Spleen (tissue), 7 donors: ENCODE data around the gene FNDC1.

ENCODE experiments used
- POLR2A ChIP-seq, 3 donors: fragments of 450-650 bp; IDR thresholded peaks; one replicate each; pipeline ENCODE4 v1.5.1; 2017; ENCODE audit warnings: antibody characterized with exemption in 3 of 3, mild to moderate bottlenecking in 1 of 3
- POLR2AphosphoS5 ChIP-seq, 3 donors: sonication (generic); formaldehyde crosslinking; IDR thresholded peaks; one replicate each; pipeline ENCODE4 v1.5.1; 2017; ENCODE audit warnings: antibody characterized with exemption in 3 of 3
- TF ChIP-seq, protein P1 (sequence below), 11 experiments: fragments of 200-600 bp in 7 of 11; fragments of 450-650 bp in 4 of 11; sonication (generic) in 4 of 11; IDR thresholded peaks in 8 of 11; conservative IDR thresholded peaks in 3 of 11; 1 replicate in 7 of 11; 2 replicates in 4 of 11; pipeline versions ENCODE4 v1.4.0 to v1.8.0; 2016 to 2021; ENCODE audit warnings: antibody characterized with exemption in 11 of 11, inconsistent platforms in 4 of 11, mild to moderate bottlenecking in 1 of 11
- donor health status: DM: no; HTN: no; CAD: no; lungs with moderate emphysema.
- donor health status: DM: no; HTN: no; CAD: no.
- donor health status: DM: no; HTN: no; CAD: no.

DNA sequence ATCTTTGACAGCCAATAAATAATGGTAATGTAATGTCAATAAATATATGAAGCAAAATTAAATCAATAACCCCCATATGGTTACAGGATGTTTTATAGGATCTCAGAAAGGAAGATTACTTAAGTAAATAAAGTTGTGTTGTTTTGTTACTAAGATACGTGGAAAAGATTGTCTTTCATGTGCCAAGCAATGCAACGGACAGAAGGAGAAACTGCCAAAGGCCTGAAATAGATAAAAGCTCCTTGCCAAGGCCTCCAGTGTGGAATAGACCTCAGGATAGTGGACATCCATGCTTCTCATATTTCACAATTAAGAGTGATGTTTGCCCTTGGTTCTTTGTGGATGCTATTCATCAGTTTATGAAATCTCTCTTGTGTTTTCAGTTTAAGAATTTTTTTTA is 16.4 kb upstream of the FNDC1 start:
- TF ChIP-seq, protein P1, sequence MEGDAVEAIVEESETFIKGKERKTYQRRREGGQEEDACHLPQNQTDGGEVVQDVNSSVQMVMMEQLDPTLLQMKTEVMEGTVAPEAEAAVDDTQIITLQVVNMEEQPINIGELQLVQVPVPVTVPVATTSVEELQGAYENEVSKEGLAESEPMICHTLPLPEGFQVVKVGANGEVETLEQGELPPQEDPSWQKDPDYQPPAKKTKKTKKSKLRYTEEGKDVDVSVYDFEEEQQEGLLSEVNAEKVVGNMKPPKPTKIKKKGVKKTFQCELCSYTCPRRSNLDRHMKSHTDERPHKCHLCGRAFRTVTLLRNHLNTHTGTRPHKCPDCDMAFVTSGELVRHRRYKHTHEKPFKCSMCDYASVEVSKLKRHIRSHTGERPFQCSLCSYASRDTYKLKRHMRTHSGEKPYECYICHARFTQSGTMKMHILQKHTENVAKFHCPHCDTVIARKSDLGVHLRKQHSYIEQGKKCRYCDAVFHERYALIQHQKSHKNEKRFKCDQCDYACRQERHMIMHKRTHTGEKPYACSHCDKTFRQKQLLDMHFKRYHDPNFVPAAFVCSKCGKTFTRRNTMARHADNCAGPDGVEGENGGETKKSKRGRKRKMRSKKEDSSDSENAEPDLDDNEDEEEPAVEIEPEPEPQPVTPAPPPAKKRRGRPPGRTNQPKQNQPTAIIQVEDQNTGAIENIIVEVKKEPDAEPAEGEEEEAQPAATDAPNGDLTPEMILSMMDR (IDR thresholded peaks at IDR 0.05 in 8 of 11, conservative IDR thresholded peaks at IDR 0.05 in 3 of 11) = no peak
- no peak for TF ChIP-seq POLR2AphosphoS5 (IDR thresholded peaks at IDR 0.05)
- no peak for TF ChIP-seq POLR2A (IDR thresholded peaks at IDR 0.05)
